HL-60/S4 (cell line): Measurements from ENCODE around the gene ONECUT2.

Source experiments
- in situ Hi-C: fragments of 300-500 bp; cut with MboI; formaldehyde crosslinking; loops from 2 replicates; pipeline ENCODE4 v1.14.3; 2022; ENCODE audit warnings: low sequenced_read_pairs

Gene ONECUT2

GRCh38 chr18:57523171-57523956 is 88.2 kb downstream of the ONECUT2 start:
- in situ Hi-C loops = no loop called here

GRCh38 chr18:57527556-57528229 is 92.5 kb downstream of the ONECUT2 start:
- in situ Hi-C loops = no loop called here

- in situ Hi-C loops = no loop called here
Measured at GRCh38 chr18:57529151-57529550, 94.0 kb downstream of the ONECUT2 start.

GRCh38 chr18:57533006-57533867 is 98.1 kb downstream of the ONECUT2 start:
- in situ Hi-C loops = no loop called here

GRCh38 chr18:57533868-57534510 is 98.8 kb downstream of the ONECUT2 start:
- in situ Hi-C loops = no loop called here

- in situ Hi-C loops = no loop called here
Measured at GRCh38 chr18:57534511-57534909, 99.3 kb downstream of the ONECUT2 start.

GRCh38 chr18:57538614-57539013 is 103.4 kb downstream of the ONECUT2 start:
- in situ Hi-C loops = no loop called here

- in situ Hi-C loops = no loop called here
Measured at GRCh38 chr18:57539702-57540101, 104.5 kb downstream of the ONECUT2 start.
